Mesangial cell (primary cell): Measurements from ENCODE around the gene IL2RA. TPM values are rescaled to one million over a fixed set of nuclear protein-coding genes. Genes with fewer than 3 reads are reported as not detected.

ENCODE experiments used
- total RNA-seq: library from RNA; depleted of rRNA; stranded (reverse); fragments of >200 nt; gene quantifications from 2 replicates; pipeline ENCODE4 v1.2.3, GENCODE V29; 2015

The IL2RA gene
- total RNA-seq, result not detected in 2 replicates

DNA sequence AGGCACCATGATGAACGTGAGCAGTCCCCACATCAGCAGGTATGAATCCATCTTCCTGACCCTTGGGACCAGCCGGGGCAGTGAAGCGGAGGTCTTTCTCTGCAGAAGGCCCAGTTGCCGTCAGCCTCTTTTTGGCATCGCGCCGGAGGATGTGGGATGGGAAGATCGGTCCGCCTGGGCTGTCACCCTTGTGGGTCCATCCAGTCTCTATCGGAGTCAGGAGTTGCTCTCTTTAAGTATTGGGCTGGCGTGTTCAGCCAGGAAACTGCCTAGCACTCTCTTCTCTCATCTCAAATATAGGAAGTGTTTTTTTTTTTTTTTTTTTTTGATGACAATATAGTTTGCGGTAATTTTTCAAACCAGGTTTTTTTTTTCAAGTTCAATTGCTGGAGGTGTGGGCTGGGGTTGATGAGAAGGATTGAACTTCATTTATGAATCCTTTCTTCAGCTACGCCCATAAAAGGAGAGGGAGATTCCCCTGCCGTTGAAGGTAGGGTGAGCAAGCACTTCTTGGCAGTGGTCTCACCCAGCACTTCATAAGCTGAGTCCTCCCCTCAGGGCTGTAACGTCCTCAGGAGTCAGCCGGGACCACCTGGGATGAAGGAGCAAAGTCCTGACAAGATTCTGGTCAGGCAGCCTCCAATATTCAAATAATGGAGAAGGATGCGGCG is at the start of gene IL2RA:
IL2RA (minus strand) TSS at position 267 of the 671 bp plus-strand sequence; CDS start at position 51, 216 bp downstream.

DNA sequence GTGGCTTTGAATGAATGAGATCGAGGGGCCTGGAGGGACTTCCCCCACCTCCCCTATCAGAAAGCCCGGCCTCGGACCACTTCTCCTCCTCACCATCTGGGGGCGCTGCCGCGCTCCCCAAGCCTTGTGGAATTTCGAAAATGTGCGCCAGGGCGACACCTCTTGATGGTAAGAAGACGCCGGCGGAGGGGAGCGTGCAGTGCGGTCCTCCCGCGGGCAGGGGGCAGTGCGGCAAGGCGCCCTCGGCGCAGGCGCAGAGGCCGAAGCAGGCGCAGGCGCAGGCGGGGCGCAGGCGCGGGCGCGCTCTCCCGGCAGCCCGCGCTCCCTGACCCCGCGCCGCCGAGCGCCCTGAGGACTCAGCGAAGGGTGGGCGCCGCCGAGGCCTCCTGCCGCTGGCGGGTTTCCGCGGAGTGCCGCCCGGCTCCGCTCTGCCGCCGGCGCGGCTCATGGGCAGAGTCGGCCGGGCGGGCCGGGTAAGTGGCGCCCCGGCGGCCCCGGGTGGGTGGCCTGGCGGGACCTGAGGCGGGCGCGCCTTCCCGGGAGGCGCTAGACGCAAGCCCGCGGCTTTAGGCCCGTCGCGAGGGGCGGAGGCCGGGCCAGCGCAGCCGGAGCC is 26.7 kb upstream of the IL2RA start, which contains the start of gene RBM17:
RBM17 (plus strand) TSS at position 314 of the 613 bp plus-strand sequence. CDS start 8,032 bp downstream, outside the sequence.

DNA sequence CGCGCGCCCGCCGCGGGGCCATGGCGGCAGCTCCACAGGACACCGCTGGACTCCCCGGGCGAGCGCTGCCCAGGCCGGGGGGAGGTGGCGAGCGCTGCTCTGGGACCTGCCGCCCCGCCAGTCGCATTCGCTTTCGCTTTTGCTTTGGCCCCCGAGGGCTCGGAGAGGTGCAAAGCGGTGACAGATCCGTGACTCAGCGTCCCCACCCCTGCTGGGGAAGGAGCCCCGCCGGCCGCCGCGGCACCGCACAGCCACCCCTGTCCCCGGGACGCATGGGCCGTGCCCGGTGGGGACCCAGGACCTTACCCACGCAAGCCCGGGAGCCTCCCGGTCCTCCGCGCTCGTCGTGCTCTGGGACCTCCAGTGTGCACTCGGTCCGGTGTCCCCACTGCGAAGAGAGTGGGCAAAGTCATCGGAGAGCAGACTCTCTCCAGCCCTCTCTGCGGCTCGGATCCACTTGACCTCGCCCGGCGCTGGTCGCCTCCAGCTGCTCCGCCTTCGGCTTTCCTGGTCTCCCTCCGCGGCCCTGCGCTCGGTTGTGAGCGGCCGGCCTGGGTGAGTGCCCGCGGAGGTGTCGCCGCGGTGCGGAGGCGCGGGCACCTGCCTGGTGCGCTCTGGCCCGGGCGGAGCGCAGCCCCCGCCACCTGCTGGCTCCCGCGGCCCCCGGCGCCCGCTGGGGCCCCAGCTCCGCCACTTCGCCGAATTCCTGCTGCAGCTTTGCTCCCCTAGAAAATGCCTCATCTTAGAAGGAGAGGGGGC is 84.5 kb downstream of the IL2RA start, which contains the start of gene IL15RA:
IL15RA (minus strand) TSS at position 73 of the 759 bp plus-strand sequence; CDS start at position 22, 51 bp downstream.

Other genes starting within 250 kb of the IL2RA start
- gene GDI2, start 248.9 kb downstream of the IL2RA start, total RNA-seq, result 284 and 319 TPM in 2 replicates
- 8.6 and 10.3 TPM in 2 replicates for gene ANKRD16, start 172.5 kb downstream of the IL2RA start, total RNA-seq
- 49.1 and 56.5 TPM in 2 replicates for gene FBH1, start 172.1 kb downstream of the IL2RA start, total RNA-seq
- gene IL15RA, start 84.8 kb downstream of the IL2RA start, total RNA-seq, result 5.6 and 7.7 TPM in 2 replicates
- gene RBM17, start 26.7 kb upstream of the IL2RA start, total RNA-seq, result 18.9 and 33.1 TPM in 2 replicates
- 18.4 and 29.2 TPM in 2 replicates for gene PFKFB3, start 140.6 kb upstream of the IL2RA start, total RNA-seq